BJ (cell line): Measurements from ENCODE around the gene TOR2A. TPM values are rescaled to one million over a fixed set of nuclear protein-coding genes. Genes with fewer than 3 reads are reported as not detected.

Experiments used
- CTCF ChIA-PET: fragments of 350-600 bp; formaldehyde crosslinking; extraction: SDS; loops from one replicate; lab custom pipeline; 2021; ENCODE audit warnings: antibody characterized with exemption, inconsistent platforms; lab: Yijun Ruan, JAX
- POLR2A ChIA-PET: fragments of 300-600 bp; sonication (Branson Sonifier 250); formaldehyde crosslinking; extraction: SDS; loops from one replicate; lab custom pipeline; 2021; ENCODE audit warnings: antibody characterized with exemption; lab: Charles Lee
- DNase-seq: peaks from one replicate; pipeline ENCODE4 v3.0.0-alpha.2; 2011; ENCODE audit warnings: low read depth
- H3K27me3 ChIP-seq: 2 replicates; pipeline ENCODE4 v1.6.0; 2011; ENCODE audit warnings: low read length; ENCODE audit not compliant: control insufficient read depth, insufficient read depth
- H3K36me3 ChIP-seq: 2 replicates; pipeline ENCODE4 v1.5.1; 2011; ENCODE audit warnings: low read length; ENCODE audit not compliant: control insufficient read depth, insufficient read depth
- H3K4me3 ChIP-seq: 2 replicates; pipeline ENCODE4 v1.5.1; 2011; ENCODE audit warnings: low read depth, mild to moderate bottlenecking, control low read depth, low read length
- polyA plus RNA-seq: library from polyadenylated mRNA; depleted of rRNA; stranded (reverse); fragments of >200 nt; gene quantifications from 2 replicates; pipeline ENCODE4 v1.2.3, GENCODE V29; 2011
- TF ChIP-seq, protein P1 (sequence below): IDR thresholded peaks from 2 replicates; pipeline ENCODE4 v1.5.1; 2011; ENCODE audit warnings: low read depth, mild to moderate bottlenecking, control low read depth, inconsistent platforms, low read length, moderate library complexity; ENCODE audit not compliant: insufficient read depth

The TOR2A gene
- polyA plus RNA-seq, 1 experiment: 8.0 TPM

- peaks cover 26% of the 10 kb centered on the region for H3K27me3 ChIP-seq
- H3K36me3 ChIP-seq: no peaks in the 10 kb centered on the region
- CTCF ChIA-PET: interaction anchor here (1.0 kb wide), 1 partner anchor 29 kb away, joined by 3 read pairs; no protein-coding TSS in a partner anchor
- POLR2A ChIA-PET: no interaction called here
- no peak for DNase-seq
- TF ChIP-seq, protein P1, sequence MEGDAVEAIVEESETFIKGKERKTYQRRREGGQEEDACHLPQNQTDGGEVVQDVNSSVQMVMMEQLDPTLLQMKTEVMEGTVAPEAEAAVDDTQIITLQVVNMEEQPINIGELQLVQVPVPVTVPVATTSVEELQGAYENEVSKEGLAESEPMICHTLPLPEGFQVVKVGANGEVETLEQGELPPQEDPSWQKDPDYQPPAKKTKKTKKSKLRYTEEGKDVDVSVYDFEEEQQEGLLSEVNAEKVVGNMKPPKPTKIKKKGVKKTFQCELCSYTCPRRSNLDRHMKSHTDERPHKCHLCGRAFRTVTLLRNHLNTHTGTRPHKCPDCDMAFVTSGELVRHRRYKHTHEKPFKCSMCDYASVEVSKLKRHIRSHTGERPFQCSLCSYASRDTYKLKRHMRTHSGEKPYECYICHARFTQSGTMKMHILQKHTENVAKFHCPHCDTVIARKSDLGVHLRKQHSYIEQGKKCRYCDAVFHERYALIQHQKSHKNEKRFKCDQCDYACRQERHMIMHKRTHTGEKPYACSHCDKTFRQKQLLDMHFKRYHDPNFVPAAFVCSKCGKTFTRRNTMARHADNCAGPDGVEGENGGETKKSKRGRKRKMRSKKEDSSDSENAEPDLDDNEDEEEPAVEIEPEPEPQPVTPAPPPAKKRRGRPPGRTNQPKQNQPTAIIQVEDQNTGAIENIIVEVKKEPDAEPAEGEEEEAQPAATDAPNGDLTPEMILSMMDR: no peak
- no peak overlapping the region for H3K4me3 ChIP-seq
Observed at GRCh38 chr9:127755061-127756060, 20.3 kb upstream of the TOR2A start.

DNA sequence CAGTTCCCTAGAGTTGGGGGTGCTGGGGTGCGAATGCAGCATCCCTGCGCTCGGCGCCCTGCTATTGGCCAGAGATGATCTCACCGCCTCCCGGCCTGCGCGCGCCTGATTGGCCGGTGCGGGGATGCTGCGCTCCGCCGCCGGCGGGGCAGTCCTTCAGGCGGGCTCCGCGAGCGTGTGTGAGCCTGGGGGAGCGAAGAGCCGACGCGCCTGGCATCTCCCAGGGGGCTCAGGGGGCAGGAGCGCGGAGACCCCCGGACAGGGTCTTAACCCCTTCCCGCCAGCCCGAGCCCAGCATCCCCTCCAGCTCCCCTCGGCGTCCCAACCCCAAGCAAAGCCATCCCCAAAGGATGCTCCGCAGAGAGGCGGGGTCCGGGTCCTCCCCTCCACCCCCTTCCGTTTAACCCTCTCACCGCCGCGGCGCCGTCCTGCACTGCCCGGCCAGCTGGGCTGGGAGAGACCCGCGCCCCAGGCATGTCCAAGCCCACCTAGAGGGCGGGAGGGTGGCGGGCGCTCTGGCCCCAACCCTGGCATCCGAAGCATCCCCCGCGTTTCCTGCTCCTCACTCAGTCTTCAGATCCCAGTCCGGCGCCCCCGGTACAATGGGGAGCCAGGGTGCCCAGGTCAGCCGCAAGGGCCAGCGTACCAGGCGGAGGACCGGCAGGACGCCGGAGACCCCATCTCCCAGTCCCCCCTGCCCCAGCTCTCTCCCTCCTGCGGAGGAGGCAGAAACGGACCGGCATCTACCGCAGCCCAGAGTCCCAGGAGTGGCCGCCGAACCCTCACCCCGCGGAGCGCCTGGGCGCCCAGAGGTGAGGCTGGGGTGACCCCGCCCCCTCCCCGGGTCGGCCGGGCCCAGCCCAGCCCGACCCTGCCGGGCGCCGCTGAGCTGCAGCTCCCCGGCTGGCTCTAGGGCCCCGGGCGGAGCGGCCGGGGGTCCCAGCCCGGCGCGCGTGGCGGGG is 19.3 kb upstream of the TOR2A start:
- no peak for DNase-seq
- ChIA-PET CTCF (no interaction called here), POLR2A (no interaction called here)
- H3K4me3 ChIP-seq: no peak overlapping the region
- H3K36me3 ChIP-seq: no peaks in the 10 kb centered on the region
- H3K27me3 ChIP-seq: peaks cover 24% of the 10 kb centered on the region
- TF ChIP-seq, protein P1: no peak

DNA sequence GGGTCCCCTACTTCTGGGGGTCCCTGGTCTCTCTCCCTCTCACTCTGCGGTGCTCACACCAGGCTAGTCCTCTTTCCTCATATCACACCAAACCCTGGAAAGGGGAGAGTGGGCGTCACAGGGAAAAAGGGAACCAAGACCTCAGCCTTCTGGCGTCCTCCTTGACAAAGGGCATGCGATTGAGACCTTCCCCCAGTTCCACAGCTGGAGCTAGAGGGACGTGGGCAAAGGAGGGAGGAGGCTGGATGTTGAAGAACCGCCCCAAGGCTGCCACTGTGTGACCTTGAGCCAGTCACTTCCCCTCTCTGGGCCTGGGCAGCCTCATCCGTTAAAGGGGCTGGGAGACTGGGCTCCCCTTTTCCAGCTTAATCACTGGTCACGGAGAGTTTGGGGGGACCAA is 18.5 kb upstream of the TOR2A start:
- TF ChIP-seq, protein P1: no peak
- no peaks in the 10 kb centered on the region for H3K36me3 ChIP-seq
- ChIA-PET CTCF (no interaction called here), POLR2A (no interaction called here)
- H3K4me3 ChIP-seq: no peak overlapping the region
- DNase-seq: no peak
- peaks cover 26% of the 10 kb centered on the region for H3K27me3 ChIP-seq

DNA sequence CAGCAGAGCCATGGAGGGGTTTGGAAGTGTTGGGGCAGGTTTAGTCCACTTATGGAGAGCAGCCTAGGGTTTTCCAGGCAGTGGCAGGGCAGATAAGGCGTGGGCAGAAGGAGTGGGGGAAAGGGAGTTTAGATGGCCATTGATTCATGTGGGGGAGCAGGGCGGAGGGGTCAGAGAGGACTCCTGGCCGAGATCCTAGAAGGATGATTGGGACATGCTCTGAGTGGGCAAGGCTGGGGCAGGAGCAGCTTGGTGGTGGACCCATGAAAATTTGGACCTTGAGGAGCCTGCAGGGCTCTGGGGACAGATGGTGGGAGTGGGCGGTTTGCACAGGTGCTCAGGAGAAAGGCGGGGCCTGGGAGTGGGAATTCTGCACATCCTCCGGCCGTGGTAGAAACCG is 18.1 kb upstream of the TOR2A start:
- Histone ChIP-seq H3K4me3 (no peak overlapping the region), H3K27me3 (peaks cover 26% of the 10 kb centered on the region), H3K36me3 (no peaks in the 10 kb centered on the region)
- ChIA-PET POLR2A (no interaction called here), CTCF (interaction anchor here (0.7 kb wide), 1 partner anchor 9 kb away, joined by 3 read pairs; no protein-coding TSS in a partner anchor)
- TF ChIP-seq, protein P1: no peak
- DNase-seq: no peak
